HUES64 (cell line): ENCODE results near the gene EPHB1.

ENCODE experiments used
- H3K27ac ChIP-seq: 2 replicates; pipeline ENCODE4 v1.7.0; 2013; ENCODE audit warnings: low read depth, low read length, inconsistent platforms
- H3K27me3 ChIP-seq: 2 replicates; pipeline ENCODE4 v1.6.1; 2013; ENCODE audit warnings: mild to moderate bottlenecking, low read length; ENCODE audit not compliant: insufficient read depth
- H3K36me3 ChIP-seq: 2 replicates; pipeline ENCODE4 v1.6.1; 2013; ENCODE audit warnings: mild to moderate bottlenecking, low read length; ENCODE audit not compliant: insufficient read depth
- H3K4me1 ChIP-seq: 2 replicates; pipeline ENCODE4 v1.6.1; 2013; ENCODE audit warnings: mild to moderate bottlenecking, low read length, moderate library complexity; ENCODE audit not compliant: insufficient read depth
- H3K4me3 ChIP-seq: 2 replicates; pipeline ENCODE4 v1.5.1; 2013; ENCODE audit warnings: mild to moderate bottlenecking, low read length, moderate library complexity
- H3K9ac ChIP-seq: 2 replicates; pipeline ENCODE4 v1.6.1; 2013; ENCODE audit warnings: mild to moderate bottlenecking, low read depth, low read length
- H3K9me3 ChIP-seq: 2 replicates; pipeline ENCODE4 v1.6.1; 2013; ENCODE audit warnings: low read depth, low read length; ENCODE audit not compliant: insufficient read depth
- WGBS: fragments of 150-250, 120-280 bp; methylation state at CpG from one replicate; pipeline ENCODE4 v1.1.7; 2013; ENCODE audit warnings: missing lambda C conversion rate; 5-methylcytosine and 5-hydroxymethylcytosine counted together

EPHB1 gene

GRCh38 chr3:134761213-134761612 is 33.8 kb upstream of the EPHB1 start:
- no peak overlapping the region for H3K27ac ChIP-seq
- no peaks in the 10 kb centered on the region for H3K4me1 ChIP-seq
- H3K9me3 ChIP-seq, result no peaks in the 10 kb centered on the region
- WGBS, result 71% methylated on average over 8 of the region's 8 CpGs
- no peak overlapping the region for H3K4me3 ChIP-seq
- H3K9ac ChIP-seq, result no peak overlapping the region
- H3K27me3 ChIP-seq, result peaks cover 4% of the 10 kb centered on the region; the same call in 1 of the 2 replicates
- H3K36me3 ChIP-seq, result no peaks in the 10 kb centered on the region

GRCh38 chr3:134762016-134762415 is 33.0 kb upstream of the EPHB1 start:
- Histone ChIP-seq H3K27ac (no peak overlapping the region), H3K9ac (no peak overlapping the region), H3K4me3 (no peak overlapping the region), H3K27me3 (peaks cover 4% of the 10 kb centered on the region; the same call in 1 of the 2 replicates), H3K9me3 (no peaks in the 10 kb centered on the region), H3K4me1 (no peaks in the 10 kb centered on the region), H3K36me3 (no peaks in the 10 kb centered on the region)
- 93% methylated on average over 4 of the region's 4 CpGs for whole genome bisulfite sequencing

DNA sequence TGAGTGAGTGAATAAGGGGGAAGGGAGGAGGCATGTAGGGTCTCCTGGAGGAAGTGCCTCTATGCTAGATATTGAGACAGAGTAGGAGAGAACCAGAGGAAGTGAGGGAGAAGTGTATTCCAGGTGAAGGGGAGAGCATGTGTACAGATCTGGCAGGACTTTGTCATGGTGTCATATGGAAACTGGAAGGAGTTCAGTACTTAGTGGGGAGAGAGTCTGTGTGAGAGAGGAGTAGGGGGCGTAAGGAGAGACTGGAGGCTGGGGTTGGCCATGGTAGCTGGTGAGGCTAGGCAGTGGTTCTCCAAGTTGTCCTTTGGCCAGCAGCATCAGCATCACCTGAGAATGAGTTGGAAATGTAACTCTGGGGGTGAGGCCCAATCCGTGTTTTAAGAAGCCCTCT is 29.6 kb upstream of the EPHB1 start:
- Histone ChIP-seq H3K4me1 (no peaks in the 10 kb centered on the region), H3K9me3 (no peaks in the 10 kb centered on the region), H3K27ac (no peak overlapping the region), H3K9ac (no peak overlapping the region), H3K4me3 (no peak overlapping the region), H3K36me3 (no peaks in the 10 kb centered on the region), H3K27me3 (no peaks in the 10 kb centered on the region; the same call in 1 of the 2 replicates)
- whole genome bisulfite sequencing, result 82% methylated on average over 2 of the region's 2 CpGs

DNA sequence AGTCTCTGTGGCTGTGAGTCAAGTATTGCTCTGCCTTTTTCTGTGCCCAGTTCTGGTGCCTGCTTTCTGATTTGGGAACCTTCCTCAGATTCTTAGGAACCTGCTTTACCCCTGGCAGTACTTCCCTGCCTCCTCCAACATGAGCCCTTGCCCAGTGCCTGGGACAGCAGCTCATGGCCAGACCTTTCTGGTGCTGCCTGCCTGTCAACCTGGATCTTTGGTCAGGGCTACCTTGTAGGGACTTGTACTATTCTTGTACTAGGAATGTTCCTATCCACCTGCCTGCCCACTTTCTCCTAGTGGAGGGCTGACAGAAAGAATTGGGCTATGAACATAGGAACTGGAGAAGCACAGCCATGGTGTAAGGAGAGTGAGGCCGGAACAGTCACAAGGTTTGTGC is 28.8 kb upstream of the EPHB1 start:
- 84% methylated on average over 1 of the region's 1 CpG for WGBS
- H3K4me3 ChIP-seq, result no peak overlapping the region
- no peak overlapping the region for H3K9ac ChIP-seq
- no peaks in the 10 kb centered on the region for H3K9me3 ChIP-seq
- no peaks in the 10 kb centered on the region; the same call in 1 of the 2 replicates for H3K27me3 ChIP-seq
- H3K36me3 ChIP-seq, result no peaks in the 10 kb centered on the region
- no peak overlapping the region for H3K27ac ChIP-seq
- no peaks in the 10 kb centered on the region for H3K4me1 ChIP-seq

- 88% methylated on average over 3 of the region's 3 CpGs for WGBS
- H3K9me3 ChIP-seq, result no peaks in the 10 kb centered on the region
- no peaks in the 10 kb centered on the region for H3K36me3 ChIP-seq
- H3K9ac ChIP-seq, result no peak overlapping the region
- no peak overlapping the region for H3K4me3 ChIP-seq
- no peaks in the 10 kb centered on the region for H3K4me1 ChIP-seq
- H3K27me3 ChIP-seq, result no peaks in the 10 kb centered on the region; the same call in 1 of the 2 replicates
- no peak overlapping the region for H3K27ac ChIP-seq
Observed at GRCh38 chr3:134768116-134768515, 26.9 kb upstream of the EPHB1 start.

DNA sequence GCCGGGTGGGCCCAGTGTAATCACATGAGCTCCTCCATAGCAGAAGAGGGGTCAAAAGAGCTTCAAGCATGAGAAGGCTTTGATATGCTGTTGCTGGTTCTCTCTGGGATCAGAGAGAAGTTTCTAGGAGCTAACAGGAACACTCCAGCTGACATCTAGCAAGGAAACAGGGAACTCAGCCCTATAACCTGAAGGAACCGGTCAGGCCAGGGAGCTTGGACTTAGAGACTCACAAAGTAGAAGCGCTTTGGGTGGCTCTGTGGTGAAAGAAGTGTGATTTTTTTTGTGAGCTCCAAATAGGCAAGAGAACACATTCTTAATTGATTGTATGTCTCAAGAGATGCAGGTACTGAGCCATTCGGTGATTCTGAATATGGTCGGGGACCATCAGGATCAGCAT is 26.2 kb upstream of the EPHB1 start:
- no peaks in the 10 kb centered on the region for H3K9me3 ChIP-seq
- no peak overlapping the region for H3K9ac ChIP-seq
- H3K36me3 ChIP-seq, result no peaks in the 10 kb centered on the region
- 95% methylated on average over 5 of the region's 5 CpGs for WGBS
- no peaks in the 10 kb centered on the region for H3K4me1 ChIP-seq
- H3K27ac ChIP-seq, result no peak overlapping the region
- no peaks in the 10 kb centered on the region; the same call in 1 of the 2 replicates for H3K27me3 ChIP-seq
- no peak overlapping the region for H3K4me3 ChIP-seq

- H3K4me3 ChIP-seq, result no peak overlapping the region
- no peaks in the 10 kb centered on the region for H3K9me3 ChIP-seq
- H3K27me3 ChIP-seq, result no peaks in the 10 kb centered on the region; the same call in 1 of the 2 replicates
- H3K9ac ChIP-seq, result no peak overlapping the region
- no peaks in the 10 kb centered on the region for H3K4me1 ChIP-seq
- H3K36me3 ChIP-seq, result no peaks in the 10 kb centered on the region
- no peak overlapping the region for H3K27ac ChIP-seq
- WGBS, result 90% methylated on average over 2 of the region's 2 CpGs
Observed at GRCh38 chr3:134769287-134769868, 25.7 kb upstream of the EPHB1 start.

DNA sequence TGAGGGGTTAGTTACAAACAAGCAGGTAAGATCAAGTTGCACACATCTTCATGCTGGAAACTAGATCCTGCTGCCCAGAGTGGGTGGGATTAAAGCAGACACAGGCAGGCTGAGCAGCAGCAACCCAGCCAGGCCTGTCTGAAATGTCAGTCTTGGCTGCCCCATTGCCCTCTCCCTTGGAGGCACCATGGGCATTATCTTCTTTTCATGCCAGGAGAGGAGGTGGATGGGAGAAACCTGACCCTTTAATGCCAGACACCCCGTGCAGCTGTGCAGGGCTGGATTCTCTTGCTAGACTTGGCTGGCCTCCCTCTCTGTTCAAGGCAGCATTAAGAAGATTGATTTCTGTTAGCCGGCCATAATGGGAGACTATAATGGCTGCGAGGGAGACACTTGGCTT is 23.0 kb upstream of the EPHB1 start:
- Histone ChIP-seq H3K27ac (no peak overlapping the region), H3K9ac (no peak overlapping the region)
- 92% methylated on average over 3 of the region's 3 CpGs for WGBS

GRCh38 chr3:134772591-134772990 is 22.5 kb upstream of the EPHB1 start:
- H3K27me3 ChIP-seq, result no peaks in the 10 kb centered on the region
- no peaks in the 10 kb centered on the region for H3K36me3 ChIP-seq
- 91% methylated on average over 1 of the region's 1 CpG for WGBS
- no peak overlapping the region for H3K27ac ChIP-seq
- H3K4me1 ChIP-seq, result no peaks in the 10 kb centered on the region
- no peaks in the 10 kb centered on the region for H3K9me3 ChIP-seq
- no peak overlapping the region for H3K9ac ChIP-seq
- no peak overlapping the region for H3K4me3 ChIP-seq

More for the DNA sequence above, 23.0 kb upstream of the EPHB1 start:
- H3K4me1 ChIP-seq, result no peaks in the 10 kb centered on the region
- no peaks in the 10 kb centered on the region for H3K9me3 ChIP-seq
- H3K27me3 ChIP-seq, result no peaks in the 10 kb centered on the region
- no peaks in the 10 kb centered on the region for H3K36me3 ChIP-seq
- H3K4me3 ChIP-seq, result no peak overlapping the region

- Histone ChIP-seq H3K27me3 (no peaks in the 10 kb centered on the region), H3K9ac (no peak overlapping the region), H3K27ac (no peak overlapping the region), H3K4me3 (no peak overlapping the region), H3K4me1 (no peaks in the 10 kb centered on the region), H3K36me3 (no peaks in the 10 kb centered on the region), H3K9me3 (no peaks in the 10 kb centered on the region)
- 95% methylated on average over 5 of the region's 5 CpGs for WGBS
Observed at GRCh38 chr3:134775831-134776230, 19.2 kb upstream of the EPHB1 start.

GRCh38 chr3:134776518-134776917 is 18.5 kb upstream of the EPHB1 start:
- no peaks in the 10 kb centered on the region for H3K4me1 ChIP-seq
- H3K27ac ChIP-seq, result no peak overlapping the region
- H3K9ac ChIP-seq, result no peak overlapping the region
- H3K9me3 ChIP-seq, result no peaks in the 10 kb centered on the region
- no peaks in the 10 kb centered on the region for H3K27me3 ChIP-seq
- WGBS, result 92% methylated on average over 1 of the region's 1 CpG
- no peak overlapping the region for H3K4me3 ChIP-seq
- no peaks in the 10 kb centered on the region for H3K36me3 ChIP-seq

DNA sequence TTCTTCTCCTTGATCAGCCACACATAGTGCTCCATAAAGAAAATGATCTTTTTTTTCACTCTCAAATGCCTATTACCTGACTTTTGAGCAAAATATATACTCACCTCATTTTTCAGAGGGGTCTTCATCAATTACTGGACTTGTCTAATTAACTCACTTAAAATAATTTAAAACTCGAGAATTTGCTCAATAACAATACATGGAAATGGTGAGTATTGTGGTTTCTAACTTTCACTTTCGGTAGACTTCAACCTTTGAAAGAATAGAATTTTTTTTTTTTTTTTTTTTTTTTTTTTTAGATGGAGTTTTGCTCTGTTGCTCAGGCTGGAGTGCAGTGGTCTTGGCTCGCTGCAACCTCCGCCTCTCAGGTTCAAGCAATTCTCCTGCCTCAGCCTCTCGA is 17.7 kb upstream of the EPHB1 start:
- no peaks in the 10 kb centered on the region for H3K9me3 ChIP-seq
- no peaks in the 10 kb centered on the region for H3K4me1 ChIP-seq
- H3K27me3 ChIP-seq, result no peaks in the 10 kb centered on the region
- no peak overlapping the region for H3K4me3 ChIP-seq
- WGBS, result 96% methylated on average over 4 of the region's 5 CpGs
- no peaks in the 10 kb centered on the region for H3K36me3 ChIP-seq
- H3K9ac ChIP-seq, result no peak overlapping the region
- H3K27ac ChIP-seq, result no peak overlapping the region
